Activated CD4-positive, alpha-beta T cell treated with anti-CD3 and anti-CD28 coated beads for 4 hours (primary cell): Measurements from ENCODE around the gene OR10T2.
"Not testable (repeated sequence)": the region's sequence is repeated elsewhere in the genome, so short reads cannot be mapped to it uniquely, and the experiment has no call there.

Experiments used
- DNase-seq, 2 donors: peaks; one replicate each; pipeline ENCODE4 v3.0.0-alpha.2; 2020

Gene OR10T2

GRCh38 chr1:158355773-158356285 is 43.4 kb downstream of the OR10T2 start:
- DNase-seq = no peak

GRCh38 chr1:158354255-158354654 is 45.0 kb downstream of the OR10T2 start:
- no peak for DNase-seq

GRCh38 chr1:158353303-158354075 is 45.8 kb downstream of the OR10T2 start, which contains the start of gene CD1E:
CD1E (plus strand) TSS chr1:158353894; CDS start chr1:158353989, 95 bp downstream.
- no peak for DNase-seq

- DNase-seq = not testable (repeated sequence)
Measured at GRCh38 chr1:158348946-158349345, 50.3 kb downstream of the OR10T2 start.
